Measurements from ENCODE around the gene CSPG5.

The CSPG5 gene

GRCh38 chr3:47536967-47537366 lies 41.7 kb downstream of the CSPG5 start:
- DNase-seq (ENCODE audit: low spot score): no peak

- no peak for DNase-seq (ENCODE audit: low spot score)
Observed at GRCh38 chr3:47536221-47536891, 42.3 kb downstream of the CSPG5 start.

- no peak for DNase-seq (ENCODE audit: low spot score)
Observed at GRCh38 chr3:47533996-47534454, 44.6 kb downstream of the CSPG5 start.

GRCh38 chr3:47533481-47533880 lies 45.2 kb downstream of the CSPG5 start:
- no peak for DNase-seq (ENCODE audit: low spot score)

GRCh38 chr3:47527952-47528725 lies 50.5 kb downstream of the CSPG5 start:
- no peak for DNase-seq (ENCODE audit: low spot score)

GRCh38 chr3:47525617-47526016 lies 53.0 kb downstream of the CSPG5 start:
- no peak for DNase-seq (ENCODE audit: low spot score)

- no peak for DNase-seq (ENCODE audit: low spot score)
Observed at GRCh38 chr3:47523310-47524073, 55.2 kb downstream of the CSPG5 start.

GRCh38 chr3:47522082-47522987 lies 56.3 kb downstream of the CSPG5 start:
- DNase-seq (ENCODE audit: low spot score): peak; percentile 91

- no peak for DNase-seq (ENCODE audit: low spot score)
Observed at GRCh38 chr3:47520756-47521155, 57.9 kb downstream of the CSPG5 start.

- no peak for DNase-seq (ENCODE audit: low spot score)
Observed at GRCh38 chr3:47517937-47518336, 60.7 kb downstream of the CSPG5 start.

GRCh38 chr3:47515864-47516319 lies 62.8 kb downstream of the CSPG5 start:
- DNase-seq (ENCODE audit: low spot score): no peak

GRCh38 chr3:47515100-47515499 lies 63.6 kb downstream of the CSPG5 start:
- DNase-seq (ENCODE audit: low spot score): no peak

- DNase-seq (ENCODE audit: low spot score): peak; percentile 97
Observed at GRCh38 chr3:47513125-47513929, 65.3 kb downstream of the CSPG5 start, which contains the start of gene ELP6. Gene ELP6, minus strand, starts transcription at chr3:47513712. Its CDS starts 122 bp downstream, at chr3:47513590.

GRCh38 chr3:47512416-47513124 lies 66.1 kb downstream of the CSPG5 start:
- DNase-seq (ENCODE audit: low spot score): no peak
